WERI-Rb-1 (cell line): ENCODE results near the gene MACC1.

Source experiments
- DNase-seq: peaks from one replicate; pipeline ENCODE4 v3.0.0-alpha.2; 2020
- H3K27ac ChIP-seq: fragments of 250-450 bp; sonication (Bioruptor Pico); 2 replicates; pipeline ENCODE4 v1.5.1; 2020; ENCODE audit warnings: mild to moderate bottlenecking, moderate library complexity
- H3K27me3 ChIP-seq: fragments of 250-450 bp; sonication (Bioruptor Pico); 2 replicates; pipeline ENCODE4 v1.5.1; 2021; ENCODE audit warnings: mild to moderate bottlenecking, low read depth, moderate library complexity; ENCODE audit not compliant: insufficient read depth, severe bottlenecking
- H3K36me3 ChIP-seq: fragments of 250-450 bp; sonication (Bioruptor Pico); 2 replicates; pipeline ENCODE4 v1.5.1; 2020; ENCODE audit warnings: mild to moderate bottlenecking, moderate library complexity
- H3K4me3 ChIP-seq: 2 replicates; pipeline ENCODE4 v1.5.1; 2011; ENCODE audit warnings: low read depth, mild to moderate bottlenecking, control low read depth, low read length
- H3K9me3 ChIP-seq: fragments of 250-450 bp; sonication (Bioruptor Pico); 2 replicates; pipeline ENCODE4 v1.5.1; 2021; ENCODE audit warnings: mild to moderate bottlenecking, moderate library complexity; ENCODE audit not compliant: severe bottlenecking
- TF ChIP-seq, protein P1 (sequence below): IDR thresholded peaks from 2 replicates; pipeline ENCODE4 v1.5.1; 2011; ENCODE audit warnings: low read depth, mild to moderate bottlenecking, control low read depth, inconsistent platforms, low read length

MACC1 gene

DNA sequence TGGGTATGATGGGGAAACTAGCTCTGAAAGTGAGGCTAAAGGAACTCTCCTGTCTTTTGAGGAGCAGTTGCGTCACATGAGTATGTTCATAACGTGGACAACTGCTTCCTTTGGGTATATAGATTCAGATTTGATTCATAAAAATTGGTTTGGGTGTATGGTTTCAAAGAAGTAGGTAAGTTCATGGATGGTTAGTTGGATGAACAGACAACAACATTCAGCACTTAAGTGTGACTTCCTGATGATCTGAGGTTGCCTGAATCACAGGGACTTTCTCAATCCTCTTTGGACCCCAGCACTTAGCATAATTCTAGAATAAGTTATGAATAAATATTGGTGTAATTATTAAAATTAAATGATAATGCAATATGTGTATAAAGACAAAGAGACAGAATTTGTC is 43.4 kb downstream of the MACC1 start:
- Histone ChIP-seq H3K27ac (no peak overlapping the region), H3K36me3 (no peaks in the 10 kb centered on the region), H3K4me3 (no peak overlapping the region), H3K27me3 (no peaks in the 10 kb centered on the region), H3K9me3 (no peaks in the 10 kb centered on the region)
- TF ChIP-seq, protein P1, sequence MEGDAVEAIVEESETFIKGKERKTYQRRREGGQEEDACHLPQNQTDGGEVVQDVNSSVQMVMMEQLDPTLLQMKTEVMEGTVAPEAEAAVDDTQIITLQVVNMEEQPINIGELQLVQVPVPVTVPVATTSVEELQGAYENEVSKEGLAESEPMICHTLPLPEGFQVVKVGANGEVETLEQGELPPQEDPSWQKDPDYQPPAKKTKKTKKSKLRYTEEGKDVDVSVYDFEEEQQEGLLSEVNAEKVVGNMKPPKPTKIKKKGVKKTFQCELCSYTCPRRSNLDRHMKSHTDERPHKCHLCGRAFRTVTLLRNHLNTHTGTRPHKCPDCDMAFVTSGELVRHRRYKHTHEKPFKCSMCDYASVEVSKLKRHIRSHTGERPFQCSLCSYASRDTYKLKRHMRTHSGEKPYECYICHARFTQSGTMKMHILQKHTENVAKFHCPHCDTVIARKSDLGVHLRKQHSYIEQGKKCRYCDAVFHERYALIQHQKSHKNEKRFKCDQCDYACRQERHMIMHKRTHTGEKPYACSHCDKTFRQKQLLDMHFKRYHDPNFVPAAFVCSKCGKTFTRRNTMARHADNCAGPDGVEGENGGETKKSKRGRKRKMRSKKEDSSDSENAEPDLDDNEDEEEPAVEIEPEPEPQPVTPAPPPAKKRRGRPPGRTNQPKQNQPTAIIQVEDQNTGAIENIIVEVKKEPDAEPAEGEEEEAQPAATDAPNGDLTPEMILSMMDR = no peak
- no peak for DNase-seq

DNA sequence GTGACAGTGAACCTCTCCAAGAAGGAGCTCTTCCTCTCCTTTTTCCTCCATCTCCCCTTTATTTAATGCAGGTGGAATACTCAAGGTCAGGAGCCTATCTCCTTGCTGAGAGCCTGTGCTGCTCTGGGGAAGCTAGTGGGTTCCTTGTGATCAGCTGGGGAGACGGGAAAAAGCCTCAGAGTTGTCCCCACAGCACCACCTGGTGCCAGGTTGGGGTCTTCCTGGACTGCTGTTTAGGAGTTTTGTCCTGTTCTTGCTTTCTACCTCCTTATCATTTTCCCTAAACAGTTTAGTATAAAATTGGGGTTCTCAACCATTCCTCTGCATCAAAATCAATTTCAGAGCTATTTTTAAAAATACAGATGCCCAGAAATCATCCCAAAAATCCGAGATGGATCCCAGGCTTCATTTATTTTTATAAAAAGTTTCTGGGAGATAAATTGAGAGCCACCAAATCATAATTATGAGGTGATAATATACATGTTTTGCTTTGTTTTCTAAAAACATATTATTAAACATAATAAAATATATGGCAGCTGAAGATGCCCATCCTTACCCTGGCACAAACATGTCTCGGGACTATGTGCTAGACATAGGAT is 44.3 kb downstream of the MACC1 start:
- Histone ChIP-seq H3K9me3 (no peaks in the 10 kb centered on the region), H3K27ac (no peak overlapping the region), H3K27me3 (no peaks in the 10 kb centered on the region), H3K36me3 (no peaks in the 10 kb centered on the region), H3K4me3 (no peak overlapping the region)
- peak; percentile 70 for DNase-seq
- TF ChIP-seq, protein P1 = peak; percentile 84

GRCh38 chr7:20170633-20171032 is 46.6 kb downstream of the MACC1 start:
- Histone ChIP-seq H3K27me3 (no peaks in the 10 kb centered on the region), H3K27ac (no peak overlapping the region), H3K4me3 (no peak overlapping the region), H3K36me3 (no peaks in the 10 kb centered on the region), H3K9me3 (no peaks in the 10 kb centered on the region)
- TF ChIP-seq, protein P1 = no peak
- no peak for DNase-seq

GRCh38 chr7:20165146-20165510 is 52.1 kb downstream of the MACC1 start:
- H3K27me3 ChIP-seq = no peaks in the 10 kb centered on the region
- DNase-seq = no peak
- no peaks in the 10 kb centered on the region for H3K9me3 ChIP-seq
- H3K36me3 ChIP-seq = no peaks in the 10 kb centered on the region
- H3K4me3 ChIP-seq = no peak overlapping the region
- TF ChIP-seq, protein P1 = no peak
- no peak overlapping the region for H3K27ac ChIP-seq

GRCh38 chr7:20164425-20165145 is 52.6 kb downstream of the MACC1 start:
- TF ChIP-seq, protein P1 = no peak
- no peaks in the 10 kb centered on the region for H3K36me3 ChIP-seq
- H3K9me3 ChIP-seq = no peaks in the 10 kb centered on the region
- no peak overlapping the region for H3K27ac ChIP-seq
- DNase-seq = no peak
- no peaks in the 10 kb centered on the region for H3K27me3 ChIP-seq
- no peak overlapping the region for H3K4me3 ChIP-seq

GRCh38 chr7:20162665-20163064 is 54.5 kb downstream of the MACC1 start:
- H3K27ac ChIP-seq = no peak overlapping the region

More at GRCh38 chr7:20162665-20163064, 54.5 kb downstream of the MACC1 start:
- H3K27me3 ChIP-seq = no peaks in the 10 kb centered on the region
- H3K4me3 ChIP-seq = no peak overlapping the region
- TF ChIP-seq, protein P1 = no peak
- no peak for DNase-seq
- no peaks in the 10 kb centered on the region for H3K9me3 ChIP-seq
- H3K36me3 ChIP-seq = no peaks in the 10 kb centered on the region
